CD4-positive, alpha-beta memory T cell (primary cell): ENCODE data around the gene GDPGP1. TPM values are rescaled to one million over a fixed set of nuclear protein-coding genes. Genes with fewer than 3 reads are reported as not detected.

Experiments
- CTCF ChIA-PET: fragments of 350-600 bp; sonication (Branson Sonifier 250); formaldehyde crosslinking; loops from one replicate; lab custom pipeline; 2021; ENCODE audit warnings: inconsistent platforms; ENCODE audit not compliant: partially characterized antibody; lab: Charles Lee
- POLR2A ChIA-PET: fragments of 350-600 bp; sonication (Branson Sonifier 250); formaldehyde crosslinking; loops from one replicate; lab custom pipeline; 2021; ENCODE audit not compliant: partially characterized antibody; lab: Charles Lee
- DNase-seq, 5 donors: peaks; one replicate each; pipeline versions ENCODE4 v3.0.0 to v3.0.0-alpha.2; 2020 to 2022; ENCODE audit warnings: mixed read lengths in 1 of 5
- H3K27ac ChIP-seq: one replicate; pipeline ENCODE4 v1.7.0; 2013; ENCODE audit warnings: low read depth, low read length
- H3K27me3 ChIP-seq: 2 replicates; pipeline ENCODE4 v1.7.0; 2013; ENCODE audit warnings: mild to moderate bottlenecking, low read length, moderate library complexity; ENCODE audit not compliant: insufficient read depth
- H3K36me3 ChIP-seq: 2 replicates; pipeline ENCODE4 v1.7.0; 2013; ENCODE audit warnings: mild to moderate bottlenecking, low read length, moderate library complexity; ENCODE audit not compliant: insufficient read depth
- H3K4me1 ChIP-seq: 2 replicates; pipeline ENCODE4 v1.7.0; 2013; ENCODE audit warnings: mild to moderate bottlenecking, low read length, moderate library complexity; ENCODE audit not compliant: insufficient read depth
- H3K4me3 ChIP-seq, 2 donors: one replicate each; pipeline ENCODE4 v1.7.0; 2013; ENCODE audit warnings: low read length in 2 of 2, mild to moderate bottlenecking in 1 of 2
- H3K9me3 ChIP-seq, 2 donors: one replicate each; pipeline ENCODE4 v1.7.0; 2013; ENCODE audit warnings: low read length in 2 of 2, control low read depth in 1 of 2; ENCODE audit not compliant: control insufficient read depth in 1 of 2
- H3K27ac Mint-ChIP-seq, 7 donors: one replicate each; pipeline ENCODE4 v1.8.0; 2020 to 2021; ENCODE audit warnings: mixed read lengths in 7 of 7, mild to moderate bottlenecking in 6 of 7, inconsistent platforms in 3 of 7, moderate library complexity in 3 of 7
- H3K27me3 Mint-ChIP-seq, 2 donors: one replicate each; pipeline ENCODE4 v1.8.0; 2020 to 2021; ENCODE audit warnings: mixed read lengths in 2 of 2
- H3K36me3 Mint-ChIP-seq, 2 donors: one replicate each; pipeline ENCODE4 v1.8.0; 2020 to 2021; ENCODE audit warnings: mixed read lengths in 2 of 2, inconsistent platforms in 1 of 2, mild to moderate bottlenecking in 1 of 2
- H3K4me1 Mint-ChIP-seq, 4 donors: one replicate each; pipeline ENCODE4 v1.8.0; 2020 to 2021; ENCODE audit warnings: mixed read lengths in 4 of 4, mild to moderate bottlenecking in 1 of 4
- H3K4me3 Mint-ChIP-seq, 8 donors: one replicate each; pipeline ENCODE4 v1.8.0; 2020 to 2021; ENCODE audit warnings: mixed read lengths in 8 of 8, mild to moderate bottlenecking in 7 of 8, moderate library complexity in 6 of 8, inconsistent platforms in 3 of 8
- H3K9me3 Mint-ChIP-seq, 8 donors: one replicate each; pipeline ENCODE4 v1.8.0; 2020 to 2021; ENCODE audit warnings: mixed read lengths in 8 of 8, mild to moderate bottlenecking in 5 of 8, inconsistent platforms in 3 of 8, moderate library complexity in 1 of 8
- intact Hi-C: fragments of 100-400 bp; cut with micrococcal nuclease; formaldehyde crosslinking; loops from one replicate; pipeline ENCODE4 v1.15.1; 2023
- polyA plus RNA-seq, 2 donors: library from polyadenylated mRNA; unstranded; fragments of 300-500 nt; fragmentation: Illumina TruSeq; gene quantifications; one replicate each; pipeline ENCODE4 v1.2.3, GENCODE V29; 2021
- total RNA-seq, 2 experiments: library from RNA; stranded (reverse); gene quantifications; one replicate each; pipeline ENCODE4 v1.2.3, GENCODE V29; 2021

The GDPGP1 gene
- total and polyA plus RNA-seq, 4 experiments from 2014 or later: 0.58 to 15.0 (median 6.0) TPM

DNA sequence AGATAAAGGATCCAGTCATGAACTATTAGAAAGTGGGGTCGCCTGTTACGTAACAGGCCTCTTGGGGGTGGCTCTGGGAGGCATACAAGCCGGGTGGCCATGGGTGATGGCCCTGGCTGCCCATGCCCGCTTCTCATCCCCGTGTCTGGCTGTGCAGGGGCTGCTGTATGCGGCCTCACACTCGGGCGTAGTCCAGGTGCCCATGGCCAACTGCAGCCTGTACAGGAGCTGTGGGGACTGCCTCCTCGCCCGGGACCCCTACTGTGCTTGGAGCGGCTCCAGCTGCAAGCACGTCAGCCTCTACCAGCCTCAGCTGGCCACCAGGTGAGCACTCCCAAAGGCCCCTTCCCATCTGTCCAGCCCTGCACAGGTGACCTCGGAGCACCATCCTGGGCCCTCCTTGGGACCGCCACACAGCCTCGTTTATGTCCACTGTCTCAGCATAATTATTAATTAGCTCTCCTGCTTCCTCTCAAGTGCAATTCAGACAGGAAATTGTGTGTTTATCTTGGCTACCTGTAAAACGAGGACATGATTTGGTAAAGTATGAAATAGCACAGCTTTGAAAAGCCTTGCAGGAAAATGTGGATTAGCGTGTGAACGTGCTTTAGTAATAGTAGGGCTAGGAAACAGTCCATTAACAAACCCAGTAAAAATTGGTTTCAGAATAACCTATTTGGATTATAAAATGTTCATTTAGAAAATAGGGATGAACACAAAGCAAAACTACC lies 8.3 kb upstream of the GDPGP1 start:
- Mint-ChIP-seq H3K4me1 (peaks cover 7 to 24% (median 15%) of the 10 kb centered on the region in 4 donors), H3K4me3 (no peak overlapping the region), H3K27ac (peak overlapping the region in 4 of 7 donors; percentile 22 to 75 (median 50)), H3K27me3 (no peaks in the 10 kb centered on the region), H3K9me3 (peaks cover 0 to 2% (median 0%) of the 10 kb centered on the region in 8 donors), H3K36me3 (peaks cover 21 to 32% of the 10 kb centered on the region in 2 donors)
- peaks cover 47% of the 10 kb centered on the region for H3K36me3 ChIP-seq
- H3K4me3 ChIP-seq: no peak overlapping the region
- no peaks in the 10 kb centered on the region for H3K27me3 ChIP-seq
- no peak for DNase-seq
- POLR2A ChIA-PET: interaction anchor here (1.3 kb wide), 1 partner anchor 24 kb away, joined by 3 read pairs; no protein-coding TSS in a partner anchor
- peaks cover 18% of the 10 kb centered on the region for H3K4me1 ChIP-seq
- CTCF ChIA-PET: interaction anchor here (1.0 kb wide), 1 partner anchor 73 kb away, joined by 3 read pairs; no protein-coding TSS in a partner anchor
- intact Hi-C loops: no loop called here
- no peaks in the 10 kb centered on the region for H3K9me3 ChIP-seq
- no peak overlapping the region for H3K27ac ChIP-seq

DNA sequence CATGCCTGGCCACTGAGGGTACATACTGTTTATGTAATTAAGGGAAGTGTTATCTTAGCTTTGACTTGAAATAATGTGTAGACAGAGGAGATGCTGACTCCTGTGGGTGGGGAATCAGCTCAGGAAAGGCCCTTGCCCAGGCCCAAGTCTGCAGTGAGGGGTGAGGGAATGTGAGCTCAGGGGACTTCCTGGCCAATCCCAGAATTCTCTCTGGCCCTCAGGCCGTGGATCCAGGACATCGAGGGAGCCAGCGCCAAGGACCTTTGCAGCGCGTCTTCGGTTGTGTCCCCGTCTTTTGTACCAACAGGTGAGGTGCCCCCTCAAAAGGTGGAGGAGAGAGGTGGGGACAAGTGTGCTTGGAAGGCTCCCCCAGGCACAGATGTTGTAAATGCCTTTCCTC lies 6.7 kb upstream of the GDPGP1 start:
- Mint-ChIP-seq H3K36me3 (peaks cover 29 to 41% of the 10 kb centered on the region in 2 donors), H3K9me3 (peaks cover 0 to 4% (median 0%) of the 10 kb centered on the region in 8 donors), H3K27ac (peak overlapping the region in 5 of 7 donors; percentile 17 to 79 (median 73)), H3K4me3 (peak overlapping the region in 1 of 8 donors; percentile 17), H3K4me1 (peaks cover 21 to 38% (median 31%) of the 10 kb centered on the region in 4 donors), H3K27me3 (no peaks in the 10 kb centered on the region)
- no peak for DNase-seq
- H3K4me3 ChIP-seq: no peak overlapping the region
- no peaks in the 10 kb centered on the region for H3K27me3 ChIP-seq
- H3K27ac ChIP-seq: no peak overlapping the region
- intact Hi-C loops: no loop called here
- peaks cover 47% of the 10 kb centered on the region for H3K36me3 ChIP-seq
- H3K4me1 ChIP-seq: peaks cover 33% of the 10 kb centered on the region
- no peaks in the 10 kb centered on the region for H3K9me3 ChIP-seq
- POLR2A ChIA-PET: interaction anchor here (7.4 kb wide), 1 partner anchor 25 kb away, joined by 130 read pairs; the partner anchor contains the start of gene SEMA4B
- CTCF ChIA-PET: interaction anchor here (1.0 to 1.2 kb wide), 2 partner anchors 36 to 41 kb away, joined by 3 read pairs; no protein-coding TSS in a partner anchor

DNA sequence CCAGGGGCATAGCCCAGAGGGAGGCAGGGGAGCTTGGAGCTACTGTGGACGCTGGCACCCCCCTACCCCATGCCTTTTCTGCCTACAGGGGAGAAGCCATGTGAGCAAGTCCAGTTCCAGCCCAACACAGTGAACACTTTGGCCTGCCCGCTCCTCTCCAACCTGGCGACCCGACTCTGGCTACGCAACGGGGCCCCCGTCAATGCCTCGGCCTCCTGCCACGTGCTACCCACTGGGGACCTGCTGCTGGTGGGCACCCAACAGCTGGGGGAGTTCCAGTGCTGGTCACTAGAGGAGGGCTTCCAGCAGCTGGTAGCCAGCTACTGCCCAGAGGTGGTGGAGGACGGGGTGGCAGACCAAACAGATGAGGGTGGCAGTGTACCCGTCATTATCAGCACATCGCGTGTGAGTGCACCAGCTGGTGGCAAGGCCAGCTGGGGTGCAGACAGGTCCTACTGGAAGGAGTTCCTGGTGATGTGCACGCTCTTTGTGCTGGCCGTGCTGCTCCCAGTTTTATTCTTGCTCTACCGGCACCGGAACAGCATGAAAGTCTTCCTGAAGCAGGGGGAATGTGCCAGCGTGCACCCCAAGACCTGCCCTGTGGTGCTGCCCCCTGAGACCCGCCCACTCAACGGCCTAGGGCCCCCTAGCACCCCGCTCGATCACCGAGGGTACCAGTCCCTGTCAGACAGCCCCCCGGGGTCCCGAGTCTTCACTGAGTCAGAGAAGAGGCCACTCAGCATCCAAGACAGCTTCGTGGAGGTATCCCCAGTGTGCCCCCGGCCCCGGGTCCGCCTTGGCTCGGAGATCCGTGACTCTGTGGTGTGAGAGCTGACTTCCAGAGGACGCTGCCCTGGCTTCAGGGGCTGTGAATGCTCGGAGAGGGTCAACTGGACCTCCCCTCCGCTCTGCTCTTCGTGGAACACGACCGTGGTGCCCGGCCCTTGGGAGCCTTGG lies 5.9 kb upstream of the GDPGP1 start:
- Histone ChIP-seq H3K36me3 (peaks cover 47% of the 10 kb centered on the region), H3K4me3 (no peak overlapping the region), H3K27me3 (no peaks in the 10 kb centered on the region), H3K27ac (peak overlapping the region; percentile 4), H3K4me1 (peaks cover 41% of the 10 kb centered on the region), H3K9me3 (no peaks in the 10 kb centered on the region)
- intact Hi-C loops: no loop called here
- CTCF ChIA-PET: interaction anchor here (1.2 kb wide), 1 partner anchor 42 kb away, joined by 3 read pairs; no protein-coding TSS in a partner anchor
- Mint-ChIP-seq H3K4me1 (peaks cover 25 to 46% (median 37%) of the 10 kb centered on the region in 4 donors), H3K27ac (peak overlapping the region; percentile 60 to 100 (median 95)), H3K27me3 (no peaks in the 10 kb centered on the region), H3K9me3 (peaks cover 0 to 4% (median 0%) of the 10 kb centered on the region in 8 donors), H3K4me3 (no peak overlapping the region), H3K36me3 (peaks cover 29 to 45% of the 10 kb centered on the region in 2 donors)
- POLR2A ChIA-PET: interaction anchor here (7.4 kb wide), 1 partner anchor 25 kb away, joined by 130 read pairs; the partner anchor contains the start of gene SEMA4B
- DNase-seq: no peak

- H3K27ac ChIP-seq: peak overlapping the region; percentile 4
- Mint-ChIP-seq H3K36me3 (peaks cover 28 to 44% of the 10 kb centered on the region in 2 donors), H3K4me1 (peaks cover 25 to 46% (median 38%) of the 10 kb centered on the region in 4 donors), H3K4me3 (peak overlapping the region in 1 of 8 donors; percentile 10), H3K27ac (peak overlapping the region; percentile 95 to 100 (median 97)), H3K27me3 (no peaks in the 10 kb centered on the region), H3K9me3 (peaks cover 0 to 4% (median 0%) of the 10 kb centered on the region in 8 donors)
- H3K27me3 ChIP-seq: no peaks in the 10 kb centered on the region
- no peak overlapping the region for H3K4me3 ChIP-seq
- ChIA-PET POLR2A (interaction anchor here (7.4 kb wide), 1 partner anchor 26 kb away, joined by 130 read pairs; the partner anchor contains the start of gene SEMA4B), CTCF (no interaction called here)
- no peak for DNase-seq
- no peaks in the 10 kb centered on the region for H3K9me3 ChIP-seq
- H3K36me3 ChIP-seq: peaks cover 44% of the 10 kb centered on the region
- H3K4me1 ChIP-seq: peaks cover 42% of the 10 kb centered on the region
- intact Hi-C loops: no loop called here
Observed at GRCh38 chr15:90228960-90229359, 5.0 kb upstream of the GDPGP1 start.

DNA sequence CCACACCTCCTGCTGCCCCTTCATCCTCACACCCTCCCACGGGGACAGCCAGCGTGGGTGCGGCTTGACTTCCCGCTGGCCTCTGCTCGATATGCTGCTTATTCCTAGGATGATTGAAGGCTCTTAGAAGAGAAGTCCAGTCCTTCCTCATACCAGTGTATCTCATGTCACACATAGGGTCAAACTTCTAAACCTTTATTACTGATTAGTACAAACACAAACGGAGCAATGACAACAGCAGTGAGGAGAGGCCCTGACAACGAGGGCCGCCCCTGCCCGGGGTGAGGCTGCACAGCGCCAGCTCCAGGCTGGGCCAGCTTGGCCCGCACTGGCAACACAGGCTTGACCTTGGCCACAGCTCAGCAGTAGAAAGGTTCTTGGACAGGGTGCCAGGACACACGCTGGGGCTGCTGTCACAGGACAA lies 3.9 kb upstream of the GDPGP1 start:
- CTCF ChIA-PET: interaction anchor here (0.6 to 4.6 kb wide), 3 partner anchors 8 to 15 kb away, joined by 3 to 22 read pairs (median 5); no protein-coding TSS in a partner anchor
- peaks cover 33 to 55% (median 47%) of the 10 kb centered on the region in 4 donors for H3K4me1 Mint-ChIP-seq
- intact Hi-C loops: loop anchor here (2.0 to 5.0 kb wide), 3 partner anchors 45 to 338 kb away; partner anchors contain the start of genes AP3S2 and IDH2
- Histone ChIP-seq H3K4me3 (peak overlapping the region; percentile 34 to 58), H3K4me1 (peaks cover 51% of the 10 kb centered on the region), H3K27me3 (no peaks in the 10 kb centered on the region), H3K36me3 (peaks cover 34% of the 10 kb centered on the region), H3K9me3 (no peaks in the 10 kb centered on the region), H3K27ac (peak overlapping the region; percentile 96)
- peaks cover 0 to 4% (median 0%) of the 10 kb centered on the region in 8 donors for H3K9me3 Mint-ChIP-seq
- H3K27me3 Mint-ChIP-seq: no peaks in the 10 kb centered on the region
- peak overlapping the region; percentile 95 to 100 (median 100) for H3K27ac Mint-ChIP-seq
- POLR2A ChIA-PET: interaction anchor here (1.4 to 7.4 kb wide), 5 partner anchors 13 to 43 kb away, joined by 3 to 150 read pairs (median 12); partner anchors contain the start of genes NGRN, SEMA4B and TTLL13
- no peak for DNase-seq
- peak overlapping the region; percentile 10 to 96 (median 58) for H3K4me3 Mint-ChIP-seq
- peaks cover 25 to 47% of the 10 kb centered on the region in 2 donors for H3K36me3 Mint-ChIP-seq

DNA sequence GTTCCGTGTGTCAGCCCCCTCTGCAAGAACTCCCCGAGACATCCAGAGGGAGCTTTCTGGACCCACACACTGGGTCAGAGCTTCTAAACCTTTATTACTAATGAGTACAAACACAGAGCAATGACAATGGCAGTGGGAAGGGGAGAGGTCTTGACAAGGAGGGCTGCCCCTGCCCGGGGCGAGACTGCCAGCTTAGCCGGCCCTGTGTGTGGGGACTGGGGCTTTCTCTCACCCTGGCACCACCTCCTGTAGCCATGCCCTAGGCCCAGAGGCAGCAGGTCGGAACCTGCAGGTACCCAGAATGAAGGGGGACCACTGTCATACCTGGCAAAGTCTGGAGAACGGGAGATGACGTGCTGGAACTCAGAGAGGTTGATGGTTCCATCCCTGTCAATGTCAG lies 3.4 kb upstream of the GDPGP1 start:
- Histone ChIP-seq H3K4me3 (peak overlapping the region; percentile 34 to 58), H3K27ac (peak overlapping the region; percentile 96), H3K27me3 (no peaks in the 10 kb centered on the region), H3K4me1 (peaks cover 53% of the 10 kb centered on the region), H3K9me3 (no peaks in the 10 kb centered on the region), H3K36me3 (peaks cover 31% of the 10 kb centered on the region)
- CTCF ChIA-PET: interaction anchor here (0.6 to 4.6 kb wide), 6 partner anchors 9 to 35 kb away, joined by 3 to 22 read pairs (median 4); partner anchors contain the start of gene NGRN
- intact Hi-C loops: loop anchor here (1.0 to 5.0 kb wide), 5 partner anchors 9 to 338 kb away; partner anchors contain the start of genes AP3S2, IDH2 and SEMA4B
- H3K4me1 Mint-ChIP-seq: peaks cover 33 to 57% (median 48%) of the 10 kb centered on the region in 4 donors
- peaks cover 0 to 4% (median 0%) of the 10 kb centered on the region in 8 donors for H3K9me3 Mint-ChIP-seq
- no peaks in the 10 kb centered on the region for H3K27me3 Mint-ChIP-seq
- peak overlapping the region; percentile 95 to 100 (median 100) for H3K27ac Mint-ChIP-seq
- POLR2A ChIA-PET: interaction anchor here (0.9 to 7.4 kb wide), 13 partner anchors 9 to 668 kb away, joined by 3 to 150 read pairs (median 5); partner anchors contain the start of genes IDH2, IQGAP1, NGRN and SEMA4B
- H3K36me3 Mint-ChIP-seq: peaks cover 25 to 47% of the 10 kb centered on the region in 2 donors
- DNase-seq: no peak
- H3K4me3 Mint-ChIP-seq: peak overlapping the region; percentile 89 to 96 (median 94)
